HPDE6-E6E7 (cell line): Measurements from ENCODE around the gene NTN5.
"Not testable (repeated sequence)": the region's sequence is repeated elsewhere in the genome, so short reads cannot be mapped to it uniquely, and the experiment has no call there.

Experiments used
- DNase-seq: peaks from one replicate; pipeline ENCODE4 v3.0.0; 2011; ENCODE audit warnings: missing footprints; ENCODE audit errors: extremely low spot score

Gene NTN5

DNA sequence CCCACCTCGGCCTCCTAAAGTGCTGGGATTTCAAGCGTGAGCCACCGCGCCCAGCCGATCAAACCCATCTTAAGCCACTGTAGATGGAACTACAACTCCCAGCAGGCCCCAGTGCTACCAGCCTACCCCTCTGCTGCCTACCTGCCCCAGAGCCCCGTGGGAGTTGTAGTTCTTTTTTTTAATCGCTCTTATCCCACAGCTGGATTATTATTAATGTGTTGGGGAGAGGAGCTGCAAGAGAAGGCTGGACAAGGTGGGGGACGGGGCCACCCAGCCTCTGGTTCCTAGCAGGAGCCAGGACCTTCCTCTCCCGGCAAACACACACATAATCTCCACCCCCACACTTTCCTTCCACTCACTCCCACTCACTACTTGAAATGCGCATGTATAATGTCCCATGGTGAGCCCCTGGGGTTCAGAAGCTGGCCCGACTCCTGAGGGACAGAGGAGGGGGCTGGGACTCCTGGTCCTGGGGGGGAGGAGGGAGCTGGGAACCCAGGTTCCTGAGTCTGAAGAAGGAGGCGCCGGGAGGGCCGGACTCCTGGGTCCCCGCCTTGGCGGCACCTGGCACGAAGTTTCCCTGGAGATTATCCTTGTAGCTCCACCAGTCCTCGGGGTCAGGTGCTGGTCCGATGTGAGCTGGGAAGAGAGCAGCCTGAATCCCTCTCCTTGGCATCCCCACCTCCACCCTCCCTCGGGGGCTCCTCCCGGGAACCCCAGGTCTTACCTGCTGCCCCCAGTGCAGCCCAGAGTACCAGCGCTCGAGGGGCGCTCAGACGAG, 27.8 kb downstream of the NTN5 start:
- no peak for DNase-seq

DNA sequence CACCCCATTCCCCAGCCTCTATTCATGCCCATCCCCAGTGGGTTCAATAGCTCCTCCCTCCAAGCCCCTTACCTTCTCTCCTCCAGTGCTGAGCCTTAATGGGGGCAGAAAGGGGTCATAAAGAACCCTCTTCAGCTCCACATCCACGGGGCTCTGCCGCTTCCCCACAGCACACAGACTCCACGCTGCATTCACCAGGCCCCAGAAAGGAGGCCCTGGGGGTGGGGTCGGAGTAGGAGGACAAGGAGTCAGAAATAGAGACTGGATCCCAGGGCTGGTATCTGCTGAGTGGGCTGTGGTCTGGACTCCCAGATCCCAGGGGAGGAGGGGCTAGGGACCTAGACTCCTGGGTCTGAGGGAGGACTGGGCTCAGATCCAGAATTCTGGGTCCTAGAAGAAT, 28.5 kb downstream of the NTN5 start:
- DNase-seq: no peak

DNA sequence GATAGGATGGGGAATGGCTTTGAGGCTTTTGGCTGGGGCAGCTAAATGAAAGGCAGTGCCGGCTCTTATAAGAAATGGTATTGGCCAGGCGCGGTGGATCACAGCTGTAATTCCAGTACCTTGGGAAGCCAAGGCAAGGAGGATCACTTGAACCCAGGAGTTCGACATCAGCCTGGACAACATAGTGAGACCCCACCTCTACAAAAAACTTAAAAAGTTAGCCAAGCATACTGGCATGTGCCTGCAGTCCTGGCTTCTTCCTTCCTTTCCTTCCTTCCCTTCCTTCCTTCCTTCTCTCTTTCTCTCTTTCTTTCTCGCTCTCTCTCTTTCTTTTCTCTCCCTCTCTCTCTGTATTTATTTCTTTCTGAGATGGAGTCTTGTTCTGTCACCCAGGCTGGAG, 30.0 kb downstream of the NTN5 start:
- DNase-seq: no peak

DNA sequence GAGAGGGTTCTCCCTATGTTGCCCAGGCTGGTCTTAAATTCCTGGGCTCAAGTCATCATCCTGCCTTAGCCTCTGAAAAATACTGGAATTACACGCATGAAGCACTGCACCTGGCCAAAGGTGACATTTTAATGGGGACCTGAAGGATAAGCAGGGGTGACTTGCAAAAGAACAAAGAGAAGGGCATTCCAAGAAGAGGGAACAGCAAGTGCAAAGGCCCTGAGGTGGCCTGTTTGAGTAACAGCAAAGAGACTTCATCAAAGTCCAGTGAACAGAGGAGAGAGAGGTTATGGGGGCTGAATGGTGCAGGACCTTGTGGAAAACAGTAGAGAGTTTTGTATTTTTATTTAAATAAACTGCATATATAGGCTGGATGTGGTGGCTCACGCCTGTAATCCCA, 31.0 kb downstream of the NTN5 start:
- DNase-seq: no peak

DNA sequence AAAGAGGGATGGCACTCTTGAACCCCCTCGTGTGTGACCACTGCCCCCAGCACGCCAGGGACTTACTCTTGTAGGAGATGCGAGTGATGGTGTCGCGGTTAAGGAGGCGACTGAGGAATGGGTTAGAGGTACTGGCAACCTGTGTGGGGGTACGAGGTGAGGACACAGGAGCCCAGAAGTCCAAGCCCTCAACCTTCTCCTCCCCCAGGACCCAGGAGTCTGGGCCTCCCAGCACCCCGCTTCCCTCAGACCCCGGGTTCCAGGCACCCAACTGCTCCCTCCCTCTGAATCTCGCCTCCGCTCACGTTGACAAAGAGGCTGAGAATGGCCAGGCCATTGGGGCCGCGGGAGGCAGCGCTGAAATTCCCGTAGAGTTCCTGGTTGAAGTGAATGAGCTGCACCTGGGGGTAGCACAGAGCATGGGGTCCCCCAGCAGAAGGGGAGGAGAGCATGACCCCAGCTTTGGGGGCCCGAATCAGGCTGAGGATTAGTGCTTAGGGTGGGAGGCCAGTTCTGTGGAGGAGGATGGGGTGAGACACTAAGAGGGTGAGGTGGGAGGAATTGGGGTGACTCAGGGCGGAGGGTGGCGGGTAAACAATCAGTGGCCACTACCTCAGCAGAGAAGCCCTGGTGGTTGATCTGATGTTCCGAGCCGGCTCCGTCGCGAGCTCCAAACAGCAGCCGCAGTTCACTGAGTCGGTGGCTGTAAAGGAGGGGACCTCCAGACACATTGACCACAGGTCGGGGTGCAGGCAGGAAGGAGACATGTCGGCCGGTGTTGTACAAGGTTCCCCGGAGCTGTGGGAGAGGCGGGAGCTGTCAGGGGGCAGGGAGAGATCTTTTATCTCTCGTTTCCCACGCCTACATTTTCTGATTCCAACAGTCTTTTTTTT, 33.1 kb downstream of the NTN5 start:
- no peak for DNase-seq

DNA sequence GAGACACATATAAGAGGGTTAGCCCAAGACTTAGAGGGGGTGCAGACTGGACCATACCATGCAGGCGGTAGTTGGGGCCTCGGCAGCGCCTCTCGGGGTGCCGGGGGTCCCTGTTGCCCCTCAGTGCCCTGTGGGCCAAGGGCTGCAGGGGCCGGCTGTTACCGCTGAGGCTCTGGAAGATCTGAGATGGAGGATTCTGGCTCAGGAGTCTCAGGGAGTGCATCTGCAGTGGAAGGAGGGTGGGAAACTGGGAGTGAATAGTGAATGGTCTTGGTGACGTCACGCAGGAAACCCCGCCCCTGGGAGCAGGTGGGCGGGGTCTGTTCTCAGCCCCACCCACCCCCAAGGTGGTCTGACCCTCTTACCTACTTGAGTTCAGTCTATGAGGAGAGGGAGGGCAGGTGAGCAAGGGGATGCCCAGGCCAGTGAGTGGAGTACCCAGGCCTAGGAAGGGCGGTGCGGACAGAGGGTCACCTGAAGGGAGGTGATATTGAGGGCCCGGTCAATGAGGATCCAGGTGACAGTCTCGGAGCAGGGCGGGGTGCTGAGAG, 33.9 kb downstream of the NTN5 start:
- DNase-seq: no peak

DNA sequence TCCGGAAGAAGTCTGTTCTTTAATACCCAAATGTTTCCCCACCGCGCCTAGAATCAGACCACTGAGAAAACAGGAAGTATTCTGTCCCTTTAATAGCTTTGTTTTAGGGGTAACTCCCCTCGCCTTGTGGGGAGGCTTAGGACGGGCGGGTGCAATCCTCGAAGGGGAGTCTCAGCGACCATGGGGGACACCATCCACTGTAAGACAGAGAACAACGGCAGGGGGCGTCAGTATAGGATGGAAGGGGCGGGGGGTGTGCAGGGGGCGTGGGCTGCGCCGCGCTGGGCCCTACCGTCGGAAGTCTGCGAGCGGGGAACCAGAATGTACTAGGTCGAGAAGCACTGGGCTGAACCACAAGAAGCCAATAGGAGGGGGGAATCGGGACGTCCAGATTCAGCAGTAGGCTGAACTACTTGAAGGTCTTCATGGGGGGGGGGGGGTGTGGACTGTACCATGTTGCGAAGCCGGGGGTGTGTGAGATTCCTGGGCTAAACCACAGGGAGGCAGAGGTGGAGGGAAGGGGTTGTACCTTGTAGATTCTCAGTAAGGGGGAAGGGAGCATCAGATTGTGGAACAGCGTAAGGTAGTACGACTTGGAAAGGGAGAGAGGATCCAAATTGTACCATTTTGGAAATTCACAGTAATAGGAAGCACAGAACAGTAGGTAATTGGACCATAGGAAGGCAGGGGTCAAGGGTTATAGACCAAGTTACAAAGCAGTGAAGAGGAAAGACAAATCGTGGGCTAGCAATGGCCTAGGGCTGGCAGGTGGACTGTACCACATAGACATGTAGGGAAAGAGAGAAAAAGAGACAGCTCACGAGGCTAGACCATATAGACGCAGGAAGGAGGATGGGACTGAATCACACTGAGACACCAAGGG, 34.6 kb downstream of the NTN5 start:
- DNase-seq: peak; percentile 87

DNA sequence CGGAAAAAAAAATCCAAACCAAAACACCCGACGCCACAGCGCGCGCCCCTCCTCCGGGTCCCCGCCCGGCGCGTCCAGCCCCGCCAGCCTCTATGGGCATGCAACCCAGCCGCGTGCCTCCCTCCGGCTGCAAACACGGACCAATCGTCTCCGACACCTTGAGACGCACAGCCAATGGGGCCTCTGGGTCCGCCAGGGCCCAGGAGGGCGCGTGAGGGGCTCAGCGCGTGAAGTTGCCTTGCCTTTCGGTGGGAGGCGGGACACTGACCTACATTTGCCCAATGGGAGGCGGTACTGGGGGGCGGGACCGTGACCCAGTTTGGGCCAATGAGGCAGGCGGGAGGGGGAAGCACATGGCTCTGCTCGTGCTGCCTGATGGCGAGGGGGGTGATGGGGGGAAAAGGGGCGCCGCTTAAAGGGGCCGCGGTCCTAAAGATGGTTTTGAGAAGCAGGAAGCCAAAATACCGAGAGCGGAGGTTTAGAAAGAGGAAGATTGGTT, 35.3 kb downstream of the NTN5 start:
- peak; percentile 87 for DNase-seq

DNA sequence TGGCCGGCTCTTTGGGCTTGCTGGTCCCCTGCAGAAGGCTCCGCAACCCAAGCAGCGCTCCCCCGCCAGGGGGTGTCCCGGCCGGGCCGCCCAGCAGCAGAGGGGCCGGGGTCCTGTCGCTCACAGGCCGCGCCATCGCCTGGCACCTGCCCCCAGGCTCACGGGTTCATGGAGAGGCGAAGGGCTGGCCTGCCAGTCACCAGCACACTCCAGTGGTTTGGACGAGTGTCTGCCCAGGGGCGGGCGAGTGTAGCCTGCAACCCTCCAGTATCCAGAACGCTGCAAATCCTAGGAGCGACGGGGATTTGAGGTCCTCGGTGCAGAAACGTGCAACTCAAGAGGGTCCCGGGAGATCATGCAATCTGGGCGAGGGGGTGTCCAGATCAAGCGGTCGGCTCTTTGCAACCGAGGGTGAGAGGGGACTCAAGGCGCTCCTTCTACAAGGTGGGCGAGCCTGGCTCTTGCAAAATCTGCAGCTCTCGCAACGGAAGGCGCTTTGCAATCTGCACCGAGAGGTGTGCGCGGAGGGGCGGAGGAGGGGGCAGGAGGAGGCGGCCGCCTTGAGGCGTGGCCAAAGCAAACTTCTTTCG, 35.9 kb downstream of the NTN5 start, which contains the start of gene DBP:
DBP (minus strand) TSS at position 521 of the 590 bp plus-strand sequence; CDS start at position 136, 385 bp downstream.
- DNase-seq: no peak

DNA sequence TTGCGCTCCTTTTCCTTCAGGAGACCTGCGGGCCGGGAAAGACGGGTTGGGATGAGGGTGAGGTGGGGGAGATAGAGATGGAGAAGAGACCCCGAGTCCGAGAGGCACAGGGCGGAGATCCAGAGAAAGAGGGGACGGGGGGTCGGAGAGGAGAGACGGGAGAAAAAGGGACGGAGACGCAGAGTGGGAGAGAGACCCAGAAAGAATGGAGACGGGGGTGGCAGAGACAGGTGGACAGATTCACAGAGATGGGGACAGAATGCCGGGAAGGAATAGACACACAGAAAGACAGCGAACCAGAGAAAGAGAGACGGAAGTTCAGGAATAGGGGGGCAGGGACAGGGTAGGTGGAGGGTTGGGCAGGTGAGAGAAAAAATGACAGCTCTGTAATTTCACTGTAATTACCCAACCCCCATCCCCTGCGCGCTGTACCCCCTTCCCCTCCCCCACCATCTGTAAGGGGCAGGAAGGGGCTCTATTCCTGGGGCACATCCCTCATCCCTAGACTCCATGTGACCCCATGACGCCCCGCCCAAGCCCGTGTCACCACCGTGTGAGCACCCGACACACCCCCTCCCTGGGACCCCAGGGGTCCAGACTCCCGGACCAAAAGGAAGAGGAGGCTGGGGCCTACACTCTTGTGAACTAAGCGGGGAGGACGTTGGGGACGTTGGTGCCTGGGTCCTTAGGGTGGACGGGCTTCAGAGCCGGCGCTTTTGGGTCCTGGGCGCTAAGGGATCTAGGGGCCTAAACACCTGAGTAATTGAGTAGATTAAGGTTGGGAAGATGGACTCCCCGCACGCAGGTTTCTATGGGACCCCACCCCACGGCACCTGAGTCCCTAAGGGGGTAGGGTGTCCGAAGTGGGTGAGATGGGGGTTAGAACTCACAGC, 36.6 kb downstream of the NTN5 start:
- no peak for DNase-seq

DNA sequence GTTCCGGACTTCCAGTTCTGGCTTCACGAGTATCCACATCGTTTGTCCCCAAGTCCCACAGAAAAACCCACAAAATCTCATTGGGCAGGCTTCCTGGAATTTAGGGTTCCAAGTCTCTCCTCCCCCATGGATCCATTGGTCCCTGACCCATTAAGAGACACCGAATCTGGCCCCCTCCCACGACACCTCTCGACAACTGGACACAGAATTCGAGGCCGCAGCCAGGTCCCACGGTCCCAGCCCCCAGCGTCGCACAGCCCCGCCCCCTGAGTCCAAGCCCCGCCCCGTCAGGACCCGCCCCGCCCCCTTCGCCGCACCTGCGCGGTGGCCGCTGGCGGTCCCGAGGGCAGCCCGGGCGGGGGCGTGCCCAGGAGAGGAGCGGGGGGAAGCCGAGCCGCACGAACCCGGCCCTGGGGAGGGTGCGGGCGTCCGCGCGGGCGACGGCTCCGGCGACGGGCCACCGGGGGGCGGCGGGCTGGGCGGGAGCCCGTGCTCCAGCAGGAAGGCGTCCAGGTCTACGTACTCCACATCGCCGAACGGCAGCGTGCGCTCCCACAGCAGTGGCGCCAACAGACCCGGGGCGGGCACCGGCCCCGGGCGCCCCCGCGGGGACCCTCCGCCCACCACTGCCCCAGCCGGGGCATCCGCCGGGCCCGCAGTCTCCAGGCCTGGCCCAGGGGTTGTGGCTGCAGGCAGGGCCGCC, 37.4 kb downstream of the NTN5 start:
- no peak for DNase-seq

DNA sequence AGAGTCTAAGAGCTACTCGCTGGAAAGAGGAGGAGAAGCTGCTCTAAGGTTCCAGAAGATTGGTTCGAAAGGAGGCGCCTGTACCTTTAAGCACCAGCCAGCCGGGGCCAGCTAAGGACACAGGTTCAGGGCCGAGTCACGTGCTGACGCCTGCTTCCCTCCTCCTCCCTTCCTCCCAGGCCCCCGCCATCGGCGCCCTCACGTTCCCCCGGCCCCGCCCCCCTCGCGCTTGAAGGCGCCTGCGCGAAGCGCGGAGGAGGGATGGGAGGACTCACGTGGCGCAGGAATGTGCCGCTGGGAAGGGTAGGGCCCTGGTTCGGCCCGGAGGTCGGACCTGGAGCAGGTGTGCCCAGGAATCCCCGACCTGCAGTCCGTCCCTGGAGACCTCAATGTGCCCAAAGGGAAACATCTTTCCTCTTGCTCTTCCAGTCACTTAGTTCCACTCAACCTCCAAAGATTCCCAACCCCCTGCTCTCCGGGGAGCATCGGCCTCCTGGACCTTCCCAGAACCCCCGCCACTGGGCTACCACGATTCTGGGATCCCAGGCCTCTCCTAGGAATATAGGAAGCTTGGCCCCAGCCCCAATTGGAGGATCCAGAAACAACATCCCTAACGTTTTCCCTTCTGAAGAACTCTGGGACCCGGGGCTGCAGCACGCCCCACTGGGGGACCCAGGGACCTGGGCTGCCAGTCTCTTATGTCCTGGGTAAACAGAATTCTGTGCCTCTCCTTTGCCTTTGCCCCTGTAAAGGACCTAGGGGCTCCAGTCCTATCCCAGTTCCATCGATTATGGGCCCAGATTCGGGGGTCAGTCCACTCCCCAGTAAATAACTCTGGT, 38.2 kb downstream of the NTN5 start:
- DNase-seq: no peak

DNA sequence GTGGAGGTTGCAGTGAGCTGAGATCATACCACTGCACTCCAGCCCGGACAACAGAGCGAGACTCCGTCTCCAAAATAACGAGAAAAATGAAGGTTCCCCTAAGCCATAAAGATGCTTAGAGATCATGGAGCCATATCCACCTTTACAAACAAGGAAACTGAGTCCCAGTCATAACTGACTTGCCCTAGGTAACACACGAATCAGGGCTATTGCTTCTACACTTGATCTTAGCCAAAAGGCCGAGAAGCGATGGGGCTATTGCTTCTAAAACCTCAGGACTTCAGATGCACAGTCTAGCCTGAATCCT, 38.8 kb downstream of the NTN5 start:
- no peak for DNase-seq

DNA sequence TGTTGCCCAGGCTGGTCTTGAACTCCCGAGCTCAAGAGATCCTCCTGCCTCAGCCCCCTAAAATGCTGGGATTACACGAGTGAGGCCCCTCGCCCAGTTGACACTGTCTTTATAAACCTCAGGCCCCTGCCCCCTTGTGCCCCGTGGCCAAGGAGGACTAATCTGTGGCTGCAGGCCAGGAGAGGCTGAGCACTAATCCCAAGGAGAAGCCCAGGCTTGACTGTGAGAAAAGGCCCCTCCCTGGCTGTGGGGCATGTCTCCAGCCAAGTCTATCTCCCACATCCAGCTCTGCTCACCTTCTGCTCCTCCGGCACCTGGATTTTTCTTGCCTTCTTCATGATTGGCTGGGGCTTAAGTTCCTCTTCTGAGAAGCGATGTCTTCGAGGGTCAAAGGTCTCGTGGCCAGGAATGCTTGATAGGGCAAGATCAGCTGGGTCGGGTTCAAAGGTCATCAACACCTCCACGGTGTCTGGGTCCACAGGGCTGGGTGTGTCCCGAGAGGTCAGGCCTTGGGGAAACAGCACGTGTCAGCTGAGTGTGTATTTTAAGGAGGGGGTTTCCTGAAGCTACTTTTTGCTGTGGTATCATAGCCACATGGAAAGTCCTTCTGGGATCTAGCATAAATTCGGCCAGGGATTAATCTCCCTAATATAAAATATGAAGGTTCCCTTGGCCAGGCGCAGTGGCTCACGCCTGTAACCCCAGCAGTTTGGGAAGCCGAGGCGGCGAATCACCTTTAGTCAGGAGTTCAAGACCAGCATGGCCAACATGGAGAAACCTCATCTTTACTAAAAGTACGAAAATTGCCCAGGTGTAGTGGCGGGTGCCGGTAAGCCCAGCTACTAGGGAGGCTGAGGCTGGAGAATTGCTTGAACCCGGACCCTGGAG, 39.4 kb downstream of the NTN5 start:
- no peak for DNase-seq

DNA sequence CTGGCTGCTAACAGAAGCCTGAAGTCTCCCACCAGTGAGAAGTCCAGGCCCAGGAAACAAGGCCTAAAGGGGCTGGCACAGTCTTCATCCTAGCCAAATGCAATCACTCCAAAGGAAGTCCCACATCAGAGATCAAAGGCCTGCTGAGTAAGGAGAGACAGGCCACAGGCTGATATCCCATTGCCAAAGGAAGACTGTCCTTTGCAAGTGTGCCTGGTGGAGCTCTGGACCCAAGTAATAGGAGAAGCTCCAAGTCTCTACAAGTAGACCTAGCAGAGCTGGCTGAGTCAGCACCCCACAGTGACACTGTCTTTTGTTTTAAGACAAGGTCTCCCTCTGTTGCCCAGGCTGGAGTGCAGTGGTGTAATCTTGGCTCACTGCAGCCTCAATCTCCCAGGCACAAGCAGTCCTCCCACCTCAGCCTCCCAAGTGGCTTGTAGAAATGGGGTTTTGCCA, 40.1 kb downstream of the NTN5 start:
- DNase-seq: no peak

DNA sequence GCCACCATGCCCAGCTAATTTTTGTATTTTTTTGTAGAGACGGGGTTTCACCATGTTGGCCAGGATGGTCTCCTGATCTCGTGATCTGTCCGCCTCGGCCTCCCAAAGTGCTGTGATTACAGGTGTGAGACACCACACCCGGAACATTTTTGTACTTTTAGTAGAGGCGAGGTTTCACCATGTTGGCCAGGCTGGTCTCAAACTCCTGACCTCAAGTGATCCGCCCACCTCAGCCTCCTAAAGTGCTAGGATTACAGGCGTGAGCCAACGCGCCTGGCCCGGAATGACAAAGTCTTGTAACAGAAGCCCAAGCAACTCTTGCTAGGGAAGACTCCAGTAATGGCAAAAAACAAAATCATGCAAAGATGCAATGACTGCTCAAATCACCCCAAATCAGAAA, 40.5 kb downstream of the NTN5 start:
- not testable (repeated sequence) for DNase-seq

DNA sequence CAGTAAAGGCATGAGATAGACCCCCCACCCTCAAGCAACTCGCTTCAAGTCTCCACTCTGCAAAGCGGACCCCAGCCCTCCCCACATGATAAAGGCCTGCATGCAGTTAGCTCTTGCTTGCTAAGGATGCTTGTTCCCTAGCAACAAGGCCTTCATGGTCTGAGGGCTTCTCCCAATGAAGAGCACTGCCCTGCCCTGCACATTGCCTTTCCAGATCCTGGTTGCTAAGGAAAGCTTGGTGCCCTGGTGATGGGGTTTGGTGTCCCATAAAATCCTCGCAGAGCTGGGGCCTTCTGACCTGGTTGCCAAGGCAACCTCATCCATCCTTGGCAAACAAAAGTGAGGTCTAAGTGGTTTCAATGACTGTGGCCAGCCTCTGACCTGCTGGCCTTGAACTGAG, 41.6 kb downstream of the NTN5 start:
- no peak for DNase-seq
